Measurements from ENCODE around the gene CRTC1.

Gene CRTC1

DNA sequence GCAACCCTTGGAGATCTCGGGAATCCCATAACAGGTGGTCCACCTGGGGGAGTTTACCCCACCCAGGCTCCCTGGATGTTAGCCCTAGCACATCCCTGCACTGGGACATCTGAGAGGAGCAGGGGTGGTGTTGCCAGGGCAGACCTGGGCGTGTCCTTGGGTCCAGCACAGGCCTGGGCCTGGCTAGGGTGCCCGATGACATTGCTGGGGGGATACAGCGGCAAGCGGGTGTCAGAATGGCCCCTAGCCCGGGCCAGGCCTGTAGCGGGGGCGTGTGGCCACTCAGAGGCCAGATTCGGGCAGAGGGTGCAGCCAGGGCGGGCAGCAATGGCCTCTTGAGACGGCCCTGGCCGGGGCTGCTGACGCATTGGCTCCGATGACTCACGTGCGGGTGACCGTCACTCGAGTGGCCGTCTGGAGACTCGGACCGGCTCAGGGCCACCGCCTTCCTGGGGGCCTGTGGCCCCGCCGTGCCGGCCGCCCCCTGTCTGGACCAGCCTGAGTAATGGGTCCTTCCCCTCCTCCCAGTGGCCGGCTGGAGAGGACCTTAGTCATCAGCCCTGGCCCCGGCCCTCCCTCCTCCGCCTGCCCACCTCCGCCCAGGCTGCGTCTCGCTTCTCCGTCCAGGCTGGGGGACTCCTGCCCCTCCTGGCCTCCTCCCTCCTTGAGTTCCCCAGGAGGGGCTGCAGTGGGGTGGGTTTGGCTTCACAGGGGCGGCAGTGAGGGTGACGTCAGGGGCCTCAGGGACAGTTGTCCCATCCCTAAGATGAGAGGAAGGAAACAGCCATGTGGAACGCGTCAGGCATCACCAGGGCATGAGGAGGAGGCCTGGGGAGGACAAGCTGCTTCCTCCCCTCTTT, 23.2 kb upstream of the CRTC1 start:
- no peaks in the 10 kb centered on the region for H3K27me3 ChIP-seq (replicated peaks; ENCODE audit: control insufficient read depth, insufficient read depth, low read length, poor library complexity, severe bottlenecking)
- H3K27ac ChIP-seq (ENCODE audit: insufficient read depth, low read length, poor library complexity, severe bottlenecking), result no peak overlapping the region
- H3K4me3 ChIP-seq (ENCODE audit: insufficient read depth, low read depth, low read length, poor library complexity, severe bottlenecking), result no peak overlapping the region
- H3K4me1 ChIP-seq (ENCODE audit: control insufficient read depth, insufficient read depth, low read length, poor library complexity, severe bottlenecking), result peaks cover 7% of the 10 kb centered on the region
- no peak for DNase-seq
- peaks cover 6% of the 10 kb centered on the region for H3K36me3 ChIP-seq (ENCODE audit: control insufficient read depth, insufficient read depth, low read length)
- H3K9me3 ChIP-seq (ENCODE audit: control insufficient read depth, low read length), result no peaks in the 10 kb centered on the region

DNA sequence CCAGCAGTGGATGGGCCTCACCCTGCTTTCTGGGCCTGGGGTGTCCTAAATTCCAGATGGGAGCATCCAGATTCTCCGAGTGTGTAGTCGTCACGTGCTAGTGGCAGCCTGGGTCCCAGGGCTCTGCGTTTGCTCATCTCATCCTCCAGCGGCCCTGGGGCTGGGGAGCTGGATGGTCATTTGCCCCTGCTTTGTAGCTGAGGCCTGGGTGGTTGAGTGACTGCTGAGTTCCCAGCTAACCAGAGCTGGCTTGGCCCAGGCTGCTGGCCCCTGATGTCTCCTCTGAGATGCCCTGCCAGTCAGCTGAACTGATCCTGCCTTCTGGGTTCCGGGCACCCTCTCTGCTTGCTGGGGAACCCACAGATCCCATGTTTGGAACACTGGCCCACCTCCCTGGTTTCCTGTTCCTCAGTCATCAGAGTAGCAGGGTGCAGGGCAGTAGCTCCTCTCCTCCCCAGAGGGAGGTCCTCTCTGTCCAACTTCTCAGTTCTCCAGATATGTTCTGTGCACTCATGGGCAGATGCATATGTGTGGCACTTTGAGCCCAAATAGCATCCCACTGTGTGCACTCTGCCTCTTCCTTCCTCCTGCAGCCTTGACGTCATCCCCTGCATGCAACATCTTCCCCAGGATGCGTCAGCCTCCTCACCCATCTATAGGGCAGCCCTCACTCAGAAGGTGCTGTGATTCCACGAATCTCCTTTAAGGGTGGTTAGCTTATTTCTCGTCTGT, 22.4 kb upstream of the CRTC1 start:
- H3K9me3 ChIP-seq (ENCODE audit: control insufficient read depth, low read length), result no peaks in the 10 kb centered on the region
- no peaks in the 10 kb centered on the region for H3K27me3 ChIP-seq (replicated peaks; ENCODE audit: control insufficient read depth, insufficient read depth, low read length, poor library complexity, severe bottlenecking)
- H3K27ac ChIP-seq (ENCODE audit: insufficient read depth, low read length, poor library complexity, severe bottlenecking), result no peak overlapping the region
- peaks cover 7% of the 10 kb centered on the region for H3K4me1 ChIP-seq (ENCODE audit: control insufficient read depth, insufficient read depth, low read length, poor library complexity, severe bottlenecking)
- no peak overlapping the region for H3K4me3 ChIP-seq (ENCODE audit: insufficient read depth, low read depth, low read length, poor library complexity, severe bottlenecking)
- DNase-seq, result no peak
- H3K36me3 ChIP-seq (ENCODE audit: control insufficient read depth, insufficient read depth, low read length), result peaks cover 7% of the 10 kb centered on the region

DNA sequence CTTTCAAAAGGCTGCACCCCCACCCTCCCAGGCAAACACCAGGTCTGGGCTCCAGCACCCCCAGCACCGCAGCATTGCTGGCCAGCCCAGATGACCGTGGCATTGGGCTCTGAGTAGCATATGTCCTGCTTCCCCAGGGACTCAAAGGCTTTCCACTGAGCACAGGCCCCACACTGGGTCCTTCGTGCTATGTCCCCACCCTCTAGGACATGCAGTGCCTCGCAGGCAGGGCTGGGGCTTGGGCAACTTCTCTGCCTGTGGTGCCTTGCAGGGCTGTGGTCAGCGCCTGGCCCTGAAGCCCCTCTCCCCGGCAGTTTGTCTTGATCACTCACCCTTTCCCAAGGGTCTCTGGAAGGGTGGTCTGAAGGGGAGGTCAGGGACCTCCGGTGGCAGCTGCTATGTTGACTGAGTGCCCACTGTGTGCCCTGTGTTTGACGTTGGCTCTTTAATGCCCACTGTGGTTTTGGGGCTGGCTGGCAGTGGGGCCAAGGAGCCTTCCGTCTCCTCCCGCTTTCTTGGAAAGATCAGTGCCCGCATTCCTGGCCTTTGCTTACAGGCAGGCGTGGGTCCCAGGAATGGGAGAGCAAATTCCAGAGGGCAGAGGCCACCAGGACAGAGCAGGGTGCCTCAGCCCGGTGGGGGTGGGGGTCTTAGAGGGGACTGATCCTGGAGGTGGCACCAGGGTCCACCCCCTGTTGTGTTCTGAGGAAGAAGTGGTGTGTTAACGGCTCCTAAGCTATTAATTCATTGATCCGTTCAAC, 20.3 kb upstream of the CRTC1 start:
- no peaks in the 10 kb centered on the region for H3K9me3 ChIP-seq (ENCODE audit: control insufficient read depth, low read length)
- no peak overlapping the region for H3K27ac ChIP-seq (ENCODE audit: insufficient read depth, low read length, poor library complexity, severe bottlenecking)
- H3K4me3 ChIP-seq (ENCODE audit: insufficient read depth, low read depth, low read length, poor library complexity, severe bottlenecking), result no peak overlapping the region
- H3K27me3 ChIP-seq (replicated peaks; ENCODE audit: control insufficient read depth, insufficient read depth, low read length, poor library complexity, severe bottlenecking), result no peaks in the 10 kb centered on the region
- peaks cover 13% of the 10 kb centered on the region for H3K36me3 ChIP-seq (ENCODE audit: control insufficient read depth, insufficient read depth, low read length)
- H3K4me1 ChIP-seq (ENCODE audit: control insufficient read depth, insufficient read depth, low read length, poor library complexity, severe bottlenecking), result peaks cover 7% of the 10 kb centered on the region
- no peak for DNase-seq

DNA sequence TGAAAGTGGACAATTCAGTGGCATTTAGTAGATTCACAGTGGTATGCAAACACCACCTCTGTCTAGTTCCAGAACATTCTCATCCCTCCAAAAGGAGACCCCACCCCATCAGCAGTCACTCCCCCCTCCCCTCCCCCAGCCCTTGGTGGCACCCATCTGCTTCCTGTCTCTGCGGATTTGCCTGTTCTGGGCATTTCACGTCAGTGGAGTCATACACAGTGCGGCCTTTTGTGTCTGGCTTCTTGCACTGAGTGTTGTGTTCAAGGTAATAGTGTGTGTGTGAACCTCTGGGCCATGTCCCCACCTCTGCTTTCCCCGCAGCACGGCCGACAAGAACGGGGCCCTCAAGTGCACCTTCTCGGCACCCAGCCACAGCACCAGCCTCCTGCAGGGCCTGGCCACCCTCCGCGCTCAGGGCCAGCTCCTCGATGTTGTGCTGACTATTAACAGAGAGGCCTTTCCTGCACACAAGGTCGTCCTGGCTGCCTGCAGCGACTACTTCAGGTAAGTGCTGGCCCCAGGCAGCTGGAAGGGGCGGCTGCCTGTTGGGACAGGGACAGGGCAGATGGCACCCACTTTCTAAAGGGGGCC, 19.4 kb upstream of the CRTC1 start:
- Histone ChIP-seq H3K9me3 (ENCODE audit: control insufficient read depth, low read length) (no peaks in the 10 kb centered on the region), H3K27ac (ENCODE audit: insufficient read depth, low read length, poor library complexity, severe bottlenecking) (no peak overlapping the region), H3K36me3 (ENCODE audit: control insufficient read depth, insufficient read depth, low read length) (peaks cover 22% of the 10 kb centered on the region), H3K27me3 (replicated peaks; ENCODE audit: control insufficient read depth, insufficient read depth, low read length, poor library complexity, severe bottlenecking) (no peaks in the 10 kb centered on the region), H3K4me1 (ENCODE audit: control insufficient read depth, insufficient read depth, low read length, poor library complexity, severe bottlenecking) (peaks cover 7% of the 10 kb centered on the region), H3K4me3 (ENCODE audit: insufficient read depth, low read depth, low read length, poor library complexity, severe bottlenecking) (no peak overlapping the region)
- no peak for DNase-seq

DNA sequence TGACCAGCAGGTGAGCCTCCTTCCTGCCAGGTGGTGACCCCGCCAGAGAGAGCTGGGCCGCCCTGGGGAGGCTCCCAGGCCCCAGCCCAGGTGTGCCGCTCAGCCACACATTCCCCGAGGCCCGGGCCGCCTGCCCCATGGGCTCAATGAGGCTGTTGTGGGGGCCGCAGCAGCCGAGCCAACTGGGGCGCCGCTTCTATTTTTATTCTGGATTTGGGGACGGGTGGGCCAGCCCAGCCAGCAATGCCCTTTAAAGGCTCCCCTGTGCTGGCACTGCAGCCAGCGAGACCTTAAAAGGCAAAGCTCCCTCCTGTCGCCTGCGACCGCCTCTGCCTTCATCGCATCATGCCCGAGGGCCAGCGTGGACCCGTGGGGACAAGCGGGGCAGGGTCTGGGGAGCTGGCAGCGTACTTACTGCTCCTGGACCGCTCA, 17.7 kb upstream of the CRTC1 start:
- Histone ChIP-seq H3K4me1 (ENCODE audit: control insufficient read depth, insufficient read depth, low read length, poor library complexity, severe bottlenecking) (peaks cover 7% of the 10 kb centered on the region), H3K4me3 (ENCODE audit: insufficient read depth, low read depth, low read length, poor library complexity, severe bottlenecking) (no peak overlapping the region), H3K9me3 (ENCODE audit: control insufficient read depth, low read length) (no peaks in the 10 kb centered on the region), H3K27ac (ENCODE audit: insufficient read depth, low read length, poor library complexity, severe bottlenecking) (no peak overlapping the region), H3K36me3 (ENCODE audit: control insufficient read depth, insufficient read depth, low read length) (peaks cover 31% of the 10 kb centered on the region), H3K27me3 (replicated peaks; ENCODE audit: control insufficient read depth, insufficient read depth, low read length, poor library complexity, severe bottlenecking) (no peaks in the 10 kb centered on the region)
- no peak for DNase-seq

DNA sequence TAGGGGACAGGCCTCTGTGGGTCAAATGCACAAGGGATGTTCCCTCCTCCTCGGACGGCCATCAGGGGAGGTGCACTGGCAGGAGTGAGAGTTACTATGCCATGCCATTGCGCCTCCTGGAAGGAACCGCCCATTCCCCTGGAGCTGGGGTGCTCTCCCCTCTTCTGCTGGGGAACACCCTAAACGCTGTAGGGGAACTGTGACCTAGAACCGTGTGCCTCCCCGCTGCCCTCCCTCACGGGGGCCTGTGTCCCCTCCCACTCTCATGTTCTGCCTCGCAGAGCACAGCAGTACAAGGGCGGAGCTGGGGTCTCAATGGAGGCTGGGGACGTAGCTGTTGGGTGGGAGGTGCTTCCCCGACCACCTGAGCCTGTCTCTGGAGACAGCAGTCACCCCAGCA, 17.2 kb upstream of the CRTC1 start:
- Histone ChIP-seq H3K4me3 (ENCODE audit: insufficient read depth, low read depth, low read length, poor library complexity, severe bottlenecking) (no peak overlapping the region), H3K36me3 (ENCODE audit: control insufficient read depth, insufficient read depth, low read length) (peaks cover 35% of the 10 kb centered on the region), H3K4me1 (ENCODE audit: control insufficient read depth, insufficient read depth, low read length, poor library complexity, severe bottlenecking) (peaks cover 7% of the 10 kb centered on the region), H3K27me3 (replicated peaks; ENCODE audit: control insufficient read depth, insufficient read depth, low read length, poor library complexity, severe bottlenecking) (no peaks in the 10 kb centered on the region), H3K27ac (ENCODE audit: insufficient read depth, low read length, poor library complexity, severe bottlenecking) (no peak overlapping the region), H3K9me3 (ENCODE audit: control insufficient read depth, low read length) (no peaks in the 10 kb centered on the region)
- no peak for DNase-seq

DNA sequence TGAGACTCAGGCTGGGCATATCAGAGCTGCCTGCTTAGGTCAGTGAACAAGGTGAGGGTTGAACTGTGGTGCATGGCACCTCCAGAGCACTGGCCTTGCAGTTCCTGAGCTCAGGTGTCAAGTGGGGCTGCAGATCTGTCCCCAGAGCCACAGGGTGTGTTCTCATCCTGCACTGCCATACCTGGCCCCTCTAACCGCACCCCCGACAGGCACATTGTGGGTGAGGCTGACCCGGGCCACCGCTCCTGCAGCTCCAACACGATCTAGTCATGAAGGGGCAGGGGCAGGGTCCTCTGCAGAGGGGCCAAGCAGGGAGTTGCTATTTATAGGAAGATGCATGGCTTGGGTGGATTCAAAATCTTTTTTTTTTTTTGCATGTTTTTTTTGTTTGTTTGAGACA, 16.7 kb upstream of the CRTC1 start:
- DNase-seq, result no peak
- no peak overlapping the region for H3K4me3 ChIP-seq (ENCODE audit: insufficient read depth, low read depth, low read length, poor library complexity, severe bottlenecking)
- H3K27ac ChIP-seq (ENCODE audit: insufficient read depth, low read length, poor library complexity, severe bottlenecking), result no peak overlapping the region
- H3K27me3 ChIP-seq (replicated peaks; ENCODE audit: control insufficient read depth, insufficient read depth, low read length, poor library complexity, severe bottlenecking), result no peaks in the 10 kb centered on the region
- H3K36me3 ChIP-seq (ENCODE audit: control insufficient read depth, insufficient read depth, low read length), result peaks cover 31% of the 10 kb centered on the region
- peaks cover 7% of the 10 kb centered on the region for H3K4me1 ChIP-seq (ENCODE audit: control insufficient read depth, insufficient read depth, low read length, poor library complexity, severe bottlenecking)
- no peaks in the 10 kb centered on the region for H3K9me3 ChIP-seq (ENCODE audit: control insufficient read depth, low read length)

DNA sequence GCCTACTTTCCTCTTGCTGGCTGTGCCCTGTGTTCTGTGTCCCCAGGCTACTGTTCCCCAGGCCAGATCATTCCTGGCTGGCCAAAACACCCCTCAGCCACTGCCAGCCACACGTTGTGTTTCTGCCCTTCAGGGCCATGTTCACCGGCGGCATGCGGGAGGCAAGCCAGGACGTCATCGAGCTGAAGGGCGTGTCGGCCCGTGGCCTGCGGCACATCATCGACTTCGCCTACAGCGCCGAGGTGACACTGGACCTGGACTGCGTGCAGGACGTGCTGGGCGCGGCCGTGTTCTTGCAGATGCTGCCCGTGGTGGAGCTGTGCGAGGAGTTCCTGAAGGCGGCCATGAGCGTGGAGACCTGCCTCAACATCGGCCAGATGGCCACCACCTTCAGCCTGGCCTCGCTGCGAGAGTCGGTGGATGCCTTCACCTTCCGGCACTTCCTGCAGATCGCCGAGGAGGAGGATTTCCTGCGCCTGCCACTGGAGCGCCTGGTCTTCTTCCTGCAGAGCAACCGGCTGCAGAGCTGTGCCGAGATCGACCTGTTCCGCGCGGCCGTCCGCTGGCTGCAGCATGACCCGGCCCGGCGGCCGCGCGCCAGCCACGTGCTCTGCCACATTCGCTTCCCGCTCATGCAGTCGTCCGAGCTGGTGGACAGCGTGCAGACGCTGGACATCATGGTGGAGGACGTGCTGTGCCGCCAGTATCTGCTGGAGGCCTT, 15.8 kb upstream of the CRTC1 start:
- no peaks in the 10 kb centered on the region for H3K9me3 ChIP-seq (ENCODE audit: control insufficient read depth, low read length)
- H3K4me1 ChIP-seq (ENCODE audit: control insufficient read depth, insufficient read depth, low read length, poor library complexity, severe bottlenecking), result peaks cover 7% of the 10 kb centered on the region
- no peak overlapping the region for H3K4me3 ChIP-seq (ENCODE audit: insufficient read depth, low read depth, low read length, poor library complexity, severe bottlenecking)
- H3K27ac ChIP-seq (ENCODE audit: insufficient read depth, low read length, poor library complexity, severe bottlenecking), result no peak overlapping the region
- DNase-seq, result no peak
- H3K27me3 ChIP-seq (replicated peaks; ENCODE audit: control insufficient read depth, insufficient read depth, low read length, poor library complexity, severe bottlenecking), result no peaks in the 10 kb centered on the region
- peaks cover 30% of the 10 kb centered on the region for H3K36me3 ChIP-seq (ENCODE audit: control insufficient read depth, insufficient read depth, low read length)

DNA sequence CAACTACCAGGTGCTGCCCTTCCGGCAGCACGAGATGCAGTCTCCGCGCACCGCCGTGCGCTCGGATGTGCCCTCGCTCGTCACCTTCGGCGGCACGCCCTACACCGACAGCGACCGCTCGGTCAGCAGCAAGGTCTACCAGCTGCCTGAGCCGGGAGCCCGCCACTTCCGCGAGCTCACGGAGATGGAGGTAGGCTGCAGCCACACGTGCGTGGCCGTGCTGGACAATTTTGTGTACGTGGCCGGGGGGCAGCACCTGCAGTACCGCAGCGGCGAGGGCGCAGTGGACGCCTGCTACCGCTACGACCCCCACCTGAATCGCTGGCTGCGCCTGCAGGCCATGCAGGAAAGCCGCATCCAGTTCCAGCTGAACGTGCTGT, 15.2 kb upstream of the CRTC1 start:
- H3K36me3 ChIP-seq (ENCODE audit: control insufficient read depth, insufficient read depth, low read length), result peaks cover 30% of the 10 kb centered on the region
- H3K27ac ChIP-seq (ENCODE audit: insufficient read depth, low read length, poor library complexity, severe bottlenecking), result no peak overlapping the region
- no peak for DNase-seq
- H3K9me3 ChIP-seq (ENCODE audit: control insufficient read depth, low read length), result no peaks in the 10 kb centered on the region
- H3K27me3 ChIP-seq (replicated peaks; ENCODE audit: control insufficient read depth, insufficient read depth, low read length, poor library complexity, severe bottlenecking), result no peaks in the 10 kb centered on the region
- H3K4me3 ChIP-seq (ENCODE audit: insufficient read depth, low read depth, low read length, poor library complexity, severe bottlenecking), result no peak overlapping the region
- H3K4me1 ChIP-seq (ENCODE audit: control insufficient read depth, insufficient read depth, low read length, poor library complexity, severe bottlenecking), result peaks cover 7% of the 10 kb centered on the region

Measured in effector memory CD4-positive, alpha-beta T cell (primary cell).